Endothelial cell (in vitro differentiated cells): ENCODE data around the gene CDKN2AIP. TPM values are rescaled to one million over a fixed set of nuclear protein-coding genes. Genes with fewer than 3 reads are reported as not detected.
A peak's percentile ranks its signal among the peaks of the same experiment; 100 is the strongest.

Source experiments
- DNase-seq: peaks from one replicate; pipeline ENCODE4 v3.0.0; 2021; ENCODE audit warnings: low spot score
- H3K27ac Mint-ChIP-seq: one replicate; pipeline ENCODE4 v1.8.0; 2021; ENCODE audit warnings: mixed read lengths, inconsistent platforms; ENCODE audit not compliant: unreplicated experiment
- H3K27me3 Mint-ChIP-seq: one replicate; pipeline ENCODE4 v1.8.0; 2021; ENCODE audit warnings: mild to moderate bottlenecking, moderate library complexity, mixed read lengths, inconsistent platforms; ENCODE audit not compliant: unreplicated experiment
- H3K36me3 Mint-ChIP-seq: one replicate; pipeline ENCODE4 v1.8.0; 2021; ENCODE audit warnings: mild to moderate bottlenecking, low read depth, mixed read lengths, inconsistent platforms; ENCODE audit not compliant: unreplicated experiment
- H3K4me1 Mint-ChIP-seq: one replicate; pipeline ENCODE4 v1.8.0; 2021; ENCODE audit warnings: mild to moderate bottlenecking, mixed read lengths, inconsistent platforms; ENCODE audit not compliant: unreplicated experiment
- H3K4me3 Mint-ChIP-seq: one replicate; pipeline ENCODE4 v1.8.0; 2021; ENCODE audit warnings: mild to moderate bottlenecking, mixed read lengths, inconsistent platforms; ENCODE audit not compliant: unreplicated experiment
- H3K9me3 Mint-ChIP-seq: one replicate; pipeline ENCODE4 v1.8.0; 2021; ENCODE audit warnings: mixed read lengths, inconsistent platforms; ENCODE audit not compliant: unreplicated experiment
- total RNA-seq: library from RNA; stranded (reverse); fragmentation: NEBNext Ultra II Directional; extraction: Animal tissue kit (Norgen Biotek cat#: 25700); gene quantifications from one replicate; pipeline ENCODE4 v1.2.1, GENCODE V29; 2021; ENCODE audit not compliant: unreplicated experiment
- TF ChIP-seq, protein P1 (sequence below): fragments of 200-600 bp; sonication (generic); IDR thresholded peaks from one replicate; pipeline ENCODE4 v1.5.0; 2021; ENCODE audit warnings: antibody characterized with exemption; ENCODE audit not compliant: unreplicated experiment

Gene CDKN2AIP
- total RNA-seq, 1 donor from 2014 or later: 22.0 TPM

DNA sequence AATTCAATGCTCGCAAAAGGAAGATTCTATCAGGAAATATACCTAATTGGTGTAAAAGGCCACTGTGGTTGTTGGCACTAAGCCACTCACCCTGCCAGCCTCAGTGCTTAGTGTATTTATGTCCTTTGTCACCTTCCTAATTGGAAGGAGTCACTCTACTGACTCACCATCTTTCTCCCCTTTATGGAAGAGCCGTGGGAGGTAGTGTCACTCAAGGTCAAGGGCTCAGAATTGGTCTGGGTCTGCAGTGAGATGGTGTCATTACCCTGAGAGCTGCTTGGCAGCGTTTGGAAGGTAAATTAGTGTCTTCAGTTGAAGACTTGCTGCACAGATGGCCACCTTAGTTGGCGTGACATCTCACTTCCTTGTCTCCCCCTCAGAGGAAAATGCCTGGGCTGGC, 41.7 kb upstream of the CDKN2AIP start:
- DNase-seq: no peak
- Mint-ChIP-seq H3K9me3 (no peaks in the 10 kb centered on the region), H3K4me1 (peaks cover 27% of the 10 kb centered on the region), H3K4me3 (no peak overlapping the region), H3K36me3 (peaks cover 4% of the 10 kb centered on the region), H3K27ac (no peak overlapping the region), H3K27me3 (peaks cover 14% of the 10 kb centered on the region)
- TF ChIP-seq, protein P1, sequence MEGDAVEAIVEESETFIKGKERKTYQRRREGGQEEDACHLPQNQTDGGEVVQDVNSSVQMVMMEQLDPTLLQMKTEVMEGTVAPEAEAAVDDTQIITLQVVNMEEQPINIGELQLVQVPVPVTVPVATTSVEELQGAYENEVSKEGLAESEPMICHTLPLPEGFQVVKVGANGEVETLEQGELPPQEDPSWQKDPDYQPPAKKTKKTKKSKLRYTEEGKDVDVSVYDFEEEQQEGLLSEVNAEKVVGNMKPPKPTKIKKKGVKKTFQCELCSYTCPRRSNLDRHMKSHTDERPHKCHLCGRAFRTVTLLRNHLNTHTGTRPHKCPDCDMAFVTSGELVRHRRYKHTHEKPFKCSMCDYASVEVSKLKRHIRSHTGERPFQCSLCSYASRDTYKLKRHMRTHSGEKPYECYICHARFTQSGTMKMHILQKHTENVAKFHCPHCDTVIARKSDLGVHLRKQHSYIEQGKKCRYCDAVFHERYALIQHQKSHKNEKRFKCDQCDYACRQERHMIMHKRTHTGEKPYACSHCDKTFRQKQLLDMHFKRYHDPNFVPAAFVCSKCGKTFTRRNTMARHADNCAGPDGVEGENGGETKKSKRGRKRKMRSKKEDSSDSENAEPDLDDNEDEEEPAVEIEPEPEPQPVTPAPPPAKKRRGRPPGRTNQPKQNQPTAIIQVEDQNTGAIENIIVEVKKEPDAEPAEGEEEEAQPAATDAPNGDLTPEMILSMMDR: no peak

DNA sequence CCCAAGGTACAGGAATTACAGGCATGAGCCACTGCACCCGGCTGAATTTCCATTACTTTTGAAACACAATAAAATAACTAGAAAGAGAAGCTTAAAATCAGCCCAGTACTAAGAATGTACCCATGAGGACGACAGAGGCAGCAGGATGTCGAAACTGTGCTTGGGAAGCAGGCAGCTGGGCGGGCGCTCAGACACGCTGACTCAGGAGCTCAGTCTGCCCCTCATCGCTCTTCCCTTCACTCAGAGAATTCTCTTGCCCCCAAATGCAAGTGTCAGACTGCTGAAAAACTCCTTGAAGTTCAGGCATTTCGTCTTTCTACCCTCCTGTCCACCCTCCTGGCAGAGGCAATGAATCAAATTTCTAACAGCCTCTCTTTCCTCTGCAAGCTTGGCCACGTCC, 41.0 kb upstream of the CDKN2AIP start:
- H3K36me3 Mint-ChIP-seq: peaks cover 4% of the 10 kb centered on the region
- TF ChIP-seq, protein P1: no peak
- no peaks in the 10 kb centered on the region for H3K9me3 Mint-ChIP-seq
- no peak overlapping the region for H3K4me3 Mint-ChIP-seq
- H3K27ac Mint-ChIP-seq: no peak overlapping the region
- DNase-seq: no peak
- peaks cover 30% of the 10 kb centered on the region for H3K4me1 Mint-ChIP-seq
- peaks cover 14% of the 10 kb centered on the region for H3K27me3 Mint-ChIP-seq

DNA sequence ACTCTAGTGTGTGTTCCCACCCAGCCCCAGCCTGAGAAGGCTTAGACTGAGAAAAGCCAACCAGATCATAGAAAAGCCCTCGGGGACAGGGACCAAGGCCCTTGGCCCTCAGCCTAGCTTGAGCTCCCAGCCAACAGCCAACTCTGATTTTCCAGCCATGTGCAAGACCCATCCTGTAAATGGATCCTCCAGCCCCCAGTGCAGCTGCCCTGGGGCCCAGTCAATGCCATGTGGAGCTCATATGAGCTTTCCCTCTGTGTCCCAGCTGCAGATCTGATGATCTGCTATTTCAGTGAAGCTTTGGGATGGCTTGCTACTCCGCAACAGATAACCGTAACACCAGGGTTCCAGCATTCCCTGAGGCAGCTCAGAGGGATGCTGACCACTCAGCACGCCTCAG, 40.5 kb upstream of the CDKN2AIP start:
- Mint-ChIP-seq H3K4me3 (no peak overlapping the region), H3K27ac (no peak overlapping the region), H3K27me3 (peaks cover 14% of the 10 kb centered on the region), H3K4me1 (peaks cover 33% of the 10 kb centered on the region), H3K9me3 (no peaks in the 10 kb centered on the region), H3K36me3 (peaks cover 4% of the 10 kb centered on the region)
- DNase-seq: no peak
- TF ChIP-seq, protein P1: no peak

DNA sequence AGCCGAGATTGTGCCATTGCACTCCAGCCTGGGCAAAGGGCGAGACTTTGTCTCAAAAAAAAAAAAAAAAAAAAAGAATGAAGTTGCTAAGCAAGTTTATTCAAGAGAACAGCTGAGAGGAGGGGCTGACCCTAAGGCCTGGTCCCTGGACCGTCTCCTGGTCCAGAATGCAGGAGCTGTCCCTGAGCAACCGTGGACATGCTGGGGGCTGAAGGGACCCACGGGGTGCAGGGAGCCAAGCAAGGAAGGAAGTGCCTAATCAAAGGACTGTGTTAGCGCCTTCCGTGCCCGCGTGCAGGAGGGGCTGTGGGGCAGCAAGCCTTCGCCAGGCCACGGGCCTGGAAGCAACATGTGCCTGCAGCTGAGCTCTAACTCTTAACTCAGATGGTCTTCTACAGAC, 39.1 kb upstream of the CDKN2AIP start:
- peak overlapping the region; percentile 75 for H3K27ac Mint-ChIP-seq
- peaks cover 31% of the 10 kb centered on the region for H3K4me1 Mint-ChIP-seq
- no peaks in the 10 kb centered on the region for H3K9me3 Mint-ChIP-seq
- H3K36me3 Mint-ChIP-seq: peaks cover 4% of the 10 kb centered on the region
- DNase-seq: no peak
- peak overlapping the region; percentile 38 for H3K4me3 Mint-ChIP-seq
- peaks cover 17% of the 10 kb centered on the region for H3K27me3 Mint-ChIP-seq
- TF ChIP-seq, protein P1: no peak

DNA sequence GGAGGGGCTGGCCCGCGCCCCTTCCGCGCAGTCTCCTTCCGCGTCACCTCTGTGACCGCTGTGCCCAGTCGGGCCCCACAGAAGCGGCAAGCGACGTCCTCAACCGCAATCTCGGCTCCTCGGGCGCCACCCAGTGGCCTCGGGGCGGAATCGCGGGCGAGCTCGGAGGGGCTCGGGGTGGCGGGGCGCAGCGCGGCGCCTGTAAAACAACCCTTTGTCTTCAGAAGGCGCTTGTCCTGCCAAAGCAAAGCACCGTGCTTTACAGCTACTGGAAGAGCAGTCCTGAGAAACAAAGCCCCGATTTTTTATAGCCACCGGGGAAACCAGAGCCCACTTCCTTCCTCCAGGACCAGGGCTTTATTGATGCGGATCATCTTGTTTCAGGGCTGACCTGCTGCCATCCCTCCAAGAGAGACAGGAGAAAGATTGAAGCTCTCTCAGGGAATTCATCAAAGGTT, 37.3 kb upstream of the CDKN2AIP start:
- H3K36me3 Mint-ChIP-seq: peaks cover 1% of the 10 kb centered on the region
- DNase-seq: peak; percentile 99
- H3K27me3 Mint-ChIP-seq: peaks cover 11% of the 10 kb centered on the region
- TF ChIP-seq, protein P1: peak; percentile 92
- no peaks in the 10 kb centered on the region for H3K9me3 Mint-ChIP-seq
- H3K4me1 Mint-ChIP-seq: peaks cover 32% of the 10 kb centered on the region
- peak overlapping the region; percentile 88 for H3K27ac Mint-ChIP-seq
- peak overlapping the region; percentile 79 for H3K4me3 Mint-ChIP-seq
